DMS114 treated with DMSO at 0.1 percent for 48 hours (cell line): ENCODE results near the gene FASTKD2.
"Not testable (repeated sequence)": the region's sequence is repeated elsewhere in the genome, so short reads cannot be mapped to it uniquely, and the experiment has no call there.

Source experiments
- DNase-seq: peaks from one replicate; lab custom pipeline; 2025; ENCODE audit not compliant: unreplicated experiment; lab: John Stamatoyannopoulos, UW

FASTKD2 gene

GRCh38 chr2:206790311-206790935 is 25.0 kb downstream of the FASTKD2 start:
- DNase-seq, result no peak

- no peak for DNase-seq
Measured at GRCh38 chr2:206792645-206793044, 27.2 kb downstream of the FASTKD2 start.

GRCh38 chr2:206797376-206797775 is 32.0 kb downstream of the FASTKD2 start:
- DNase-seq, result no peak

GRCh38 chr2:206798000-206798399 is 32.6 kb downstream of the FASTKD2 start:
- no peak for DNase-seq

- no peak for DNase-seq
Measured at GRCh38 chr2:206799083-206799482, 33.7 kb downstream of the FASTKD2 start.

- peak; percentile 25 for DNase-seq
Measured at GRCh38 chr2:206800506-206801417, 35.4 kb downstream of the FASTKD2 start.

GRCh38 chr2:206801418-206802189 is 36.2 kb downstream of the FASTKD2 start:
- no peak for DNase-seq

- DNase-seq, result no peak
Measured at GRCh38 chr2:206802654-206803514, 37.5 kb downstream of the FASTKD2 start.

GRCh38 chr2:206804326-206804725 is 38.9 kb downstream of the FASTKD2 start:
- DNase-seq, result no peak

- no peak for DNase-seq
Measured at GRCh38 chr2:206805887-206806607, 40.6 kb downstream of the FASTKD2 start.

GRCh38 chr2:206807624-206808023 is 42.2 kb downstream of the FASTKD2 start:
- not testable (repeated sequence) for DNase-seq

GRCh38 chr2:206812471-206812870 is 47.1 kb downstream of the FASTKD2 start:
- DNase-seq, result not testable (repeated sequence)

GRCh38 chr2:206814498-206814897 is 49.1 kb downstream of the FASTKD2 start:
- DNase-seq, result no peak

GRCh38 chr2:206820807-206821206 is 55.4 kb downstream of the FASTKD2 start:
- DNase-seq, result no peak

GRCh38 chr2:206823178-206823577 is 57.8 kb downstream of the FASTKD2 start:
- DNase-seq, result no peak

- DNase-seq, result no peak
Measured at GRCh38 chr2:206824087-206824618, 58.7 kb downstream of the FASTKD2 start.

GRCh38 chr2:206824993-206825392 is 59.6 kb downstream of the FASTKD2 start:
- DNase-seq, result no peak

- DNase-seq, result no peak
Measured at GRCh38 chr2:206831442-206831995, 66.1 kb downstream of the FASTKD2 start.

GRCh38 chr2:206832873-206833272 is 67.5 kb downstream of the FASTKD2 start:
- DNase-seq, result no peak
